Activated CD8-positive, alpha-beta memory T cell treated with anti-CD3 and anti-CD28 coated beads, Interleukin-2, amount 50 U/mL, for 4 hours (primary cell): ENCODE data around the gene CEBPA.
"Not testable (repeated sequence)": the region's sequence is repeated elsewhere in the genome, so short reads cannot be mapped to it uniquely, and the experiment has no call there.

ENCODE experiments used
- DNase-seq: peaks from one replicate; pipeline ENCODE4 v3.0.0-alpha.2; 2020

CEBPA gene

GRCh38 chr19:33323093-33323820, 20.9 kb upstream of the CEBPA start:
- DNase-seq: no peak

- no peak for DNase-seq
Observed at GRCh38 chr19:33320636-33321035, 18.3 kb upstream of the CEBPA start.

- DNase-seq: not testable (repeated sequence)
Observed at GRCh38 chr19:33317991-33318390, 15.7 kb upstream of the CEBPA start.

GRCh38 chr19:33317517-33317916, 15.2 kb upstream of the CEBPA start:
- no peak for DNase-seq

- no peak for DNase-seq
Observed at GRCh38 chr19:33316541-33317264, 14.4 kb upstream of the CEBPA start.

GRCh38 chr19:33312808-33313207, 10.5 kb upstream of the CEBPA start:
- DNase-seq: not testable (repeated sequence)

GRCh38 chr19:33312065-33312464, 9.7 kb upstream of the CEBPA start:
- no peak for DNase-seq

- DNase-seq: no peak
Observed at GRCh38 chr19:33311326-33311682, 9.0 kb upstream of the CEBPA start.

- no peak for DNase-seq
Observed at GRCh38 chr19:33310606-33311325, 8.4 kb upstream of the CEBPA start.

- DNase-seq: no peak
Observed at GRCh38 chr19:33309826-33310225, 7.5 kb upstream of the CEBPA start.

GRCh38 chr19:33306853-33307792, 4.8 kb upstream of the CEBPA start:
- no peak for DNase-seq

GRCh38 chr19:33306191-33306590, 3.9 kb upstream of the CEBPA start:
- no peak for DNase-seq

- no peak for DNase-seq
Observed at GRCh38 chr19:33304760-33305647, 2.7 kb upstream of the CEBPA start.

GRCh38 chr19:33304371-33304759, 2.0 kb upstream of the CEBPA start:
- DNase-seq: no peak

- DNase-seq: no peak
Observed at GRCh38 chr19:33303791-33304345, 1.5 kb upstream of the CEBPA start.

GRCh38 chr19:33302974-33303790, 848 bp upstream of the CEBPA start:
- DNase-seq: no peak

GRCh38 chr19:33301900-33302174, 497 bp downstream of the CEBPA start:
- DNase-seq: no peak

- no peak for DNase-seq
Observed at GRCh38 chr19:33301144-33301899, 1.0 kb downstream of the CEBPA start.

- no peak for DNase-seq
Observed at GRCh38 chr19:33300894-33301143, 1.5 kb downstream of the CEBPA start.
